Central memory CD4-positive, alpha-beta T cell (primary cell): Measurements from ENCODE around the gene AGR2.

Experiments used
- DNase-seq: peaks from one replicate; pipeline ENCODE4 v3.0.0; 2022

The AGR2 gene

GRCh38 chr7:16812542-16813231 lies 7.9 kb upstream of the AGR2 start:
- DNase-seq = no peak

DNA sequence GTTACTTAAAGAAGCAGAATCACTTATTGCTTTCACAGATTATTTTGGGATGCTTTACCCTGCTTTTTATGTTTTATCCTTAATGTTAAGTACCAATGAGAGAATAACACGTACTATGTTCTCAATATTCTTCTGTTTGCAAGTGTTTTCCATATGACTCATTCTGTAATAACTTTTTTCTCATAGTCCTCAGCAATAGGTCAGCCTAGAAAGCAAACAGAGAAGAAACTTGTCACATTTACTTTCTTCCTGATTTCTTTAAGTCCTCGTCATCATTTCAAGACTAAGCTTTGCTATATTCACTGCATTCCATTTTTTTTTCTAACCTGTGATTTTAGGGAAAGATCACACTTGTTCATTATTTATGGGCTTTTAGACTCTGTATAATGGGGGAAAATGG lies 6.8 kb upstream of the AGR2 start:
- DNase-seq = no peak

GRCh38 chr7:16810573-16810972 lies 5.8 kb upstream of the AGR2 start:
- DNase-seq = no peak

GRCh38 chr7:16810112-16810511 lies 5.3 kb upstream of the AGR2 start:
- no peak for DNase-seq

DNA sequence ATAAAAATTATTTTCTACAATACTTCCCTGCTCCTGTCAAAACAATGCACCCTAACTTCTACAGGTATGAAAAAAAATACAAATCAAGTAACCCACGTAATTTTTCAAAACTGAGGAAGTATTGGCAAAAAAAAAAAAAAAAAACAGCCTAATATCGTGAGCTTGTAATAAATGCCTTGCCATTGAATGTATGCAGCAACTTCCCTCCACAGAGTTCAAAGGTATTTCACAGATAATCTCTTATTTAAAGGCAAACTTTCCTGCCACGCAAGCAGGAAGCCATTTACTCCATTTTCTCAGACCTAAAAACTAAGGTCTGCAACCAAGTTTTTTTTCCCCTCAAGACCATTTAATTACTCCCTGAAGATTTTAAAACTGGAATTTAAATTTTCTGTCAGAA lies 642 bp upstream of the AGR2 start:
- no peak for DNase-seq

DNA sequence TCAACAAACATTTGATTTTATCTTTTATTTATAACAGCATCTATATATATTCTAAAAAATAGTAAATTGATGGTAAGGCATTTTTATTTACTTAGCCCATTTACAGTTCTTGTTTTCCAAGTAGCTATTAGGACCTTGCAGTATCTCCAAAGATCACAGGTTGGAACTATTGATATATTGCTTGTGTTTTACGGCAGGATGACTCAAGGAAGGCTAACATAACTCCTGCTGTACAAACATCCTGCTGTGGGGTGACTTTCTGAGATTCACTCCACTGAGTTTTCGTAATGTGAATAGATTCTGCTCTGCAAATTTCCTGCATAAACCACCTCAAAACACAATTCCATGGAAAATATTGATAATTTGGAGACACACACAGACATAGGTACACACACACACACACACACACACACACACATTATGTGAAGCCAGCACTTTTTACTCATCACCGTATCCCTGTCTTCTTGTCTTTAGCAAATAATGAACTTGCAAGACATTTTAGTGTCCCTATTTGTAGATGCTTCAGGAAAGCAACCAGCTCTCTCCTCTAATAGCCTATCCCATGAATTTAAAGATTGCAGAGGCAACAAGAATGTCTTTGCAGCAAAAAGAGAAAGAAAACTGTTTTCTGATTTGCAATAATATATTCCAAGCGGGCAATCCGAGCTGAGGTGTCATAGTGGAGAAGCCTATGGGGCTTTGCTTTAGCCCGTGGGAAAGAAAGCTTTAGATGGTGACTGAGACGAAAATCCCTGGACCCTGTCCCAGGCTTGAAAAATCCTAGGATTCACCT lies 722 bp downstream of the AGR2 start:
- no peak for DNase-seq

- DNase-seq = no peak
These were observed 1.7 kb downstream of the AGR2 start for GRCh38 chr7:16803125-16803524.

DNA sequence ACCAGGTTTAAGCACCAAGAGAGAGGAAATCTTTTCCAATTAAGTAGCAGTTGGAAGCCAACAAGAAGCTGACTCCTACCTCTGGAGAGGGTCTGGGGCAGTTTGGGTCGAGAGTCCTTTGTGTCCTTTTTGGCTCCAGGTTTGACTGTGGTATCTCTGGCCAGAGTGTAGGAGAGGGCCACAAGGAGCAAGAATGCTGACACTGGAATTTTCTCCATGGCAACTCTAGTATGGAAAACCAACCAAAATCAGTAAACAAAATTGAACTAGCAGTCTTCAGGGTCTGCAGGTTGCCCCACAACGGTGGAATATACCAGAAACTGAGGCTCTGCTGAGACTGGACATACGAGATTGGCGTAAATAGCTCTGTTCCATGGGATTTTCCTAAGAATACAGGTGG lies 3.2 kb downstream of the AGR2 start:
- DNase-seq = no peak

DNA sequence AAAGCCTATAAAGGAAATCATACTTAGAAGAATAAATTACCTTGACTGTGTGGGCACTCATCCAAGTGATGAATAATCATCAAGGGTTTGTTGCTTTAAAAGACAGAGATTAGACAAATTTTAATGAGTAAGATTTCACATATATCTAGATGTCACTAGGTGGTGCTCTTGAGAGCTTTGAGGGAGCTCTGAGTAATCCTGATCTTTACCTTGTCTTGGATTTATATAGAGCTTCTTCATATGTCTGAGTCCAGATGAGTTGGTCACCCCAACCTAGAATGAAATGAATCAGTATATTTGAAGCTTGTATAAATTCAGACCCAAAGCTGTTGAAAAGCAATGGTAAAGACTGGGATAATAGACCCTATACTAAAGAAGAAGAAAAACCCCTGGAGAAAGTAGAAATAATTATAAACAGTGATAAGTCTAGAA lies 3.7 kb downstream of the AGR2 start:
- DNase-seq = no peak

GRCh38 chr7:16795624-16796023 lies 9.2 kb downstream of the AGR2 start:
- no peak for DNase-seq

DNA sequence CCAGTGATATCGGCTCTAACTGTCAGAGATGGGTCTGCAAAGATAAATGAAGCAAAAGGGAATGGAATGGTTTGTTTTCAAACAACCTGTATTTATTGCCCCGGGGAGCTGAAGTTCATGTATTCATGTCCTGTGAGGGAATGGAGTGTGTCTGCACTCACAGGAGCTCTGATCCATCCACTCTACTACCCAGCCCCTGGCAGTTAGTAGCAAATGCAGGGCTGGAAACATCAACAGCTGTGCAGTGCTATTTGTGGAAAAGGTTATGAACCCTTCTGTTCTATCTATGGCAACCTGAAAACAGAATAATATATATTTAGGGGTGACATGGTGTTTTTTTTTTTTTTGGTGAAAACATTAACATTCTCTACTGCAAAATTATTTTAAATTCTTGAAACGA lies 9.8 kb downstream of the AGR2 start:
- no peak for DNase-seq

GRCh38 chr7:16791905-16792698 lies 12.7 kb downstream of the AGR2 start:
- no peak for DNase-seq

DNA sequence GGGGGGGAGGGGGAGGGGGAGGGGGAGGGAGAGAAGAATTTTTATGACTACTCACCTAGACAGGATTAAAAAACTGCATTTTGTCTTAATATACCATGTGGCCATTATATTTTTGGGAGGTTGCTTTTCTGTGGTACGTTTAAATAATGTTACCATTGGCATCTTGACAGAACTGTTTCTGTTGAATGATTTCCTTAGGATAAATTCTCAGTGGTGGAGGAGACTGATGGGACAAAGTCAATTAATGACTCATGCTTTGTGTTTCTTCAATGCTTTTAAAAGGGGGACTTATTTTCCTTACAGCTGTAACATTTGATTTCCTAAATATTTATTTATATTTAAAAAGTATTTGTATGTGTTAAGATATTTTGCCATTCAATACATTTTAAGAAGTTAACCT lies 13.7 kb downstream of the AGR2 start:
- DNase-seq = no peak

DNA sequence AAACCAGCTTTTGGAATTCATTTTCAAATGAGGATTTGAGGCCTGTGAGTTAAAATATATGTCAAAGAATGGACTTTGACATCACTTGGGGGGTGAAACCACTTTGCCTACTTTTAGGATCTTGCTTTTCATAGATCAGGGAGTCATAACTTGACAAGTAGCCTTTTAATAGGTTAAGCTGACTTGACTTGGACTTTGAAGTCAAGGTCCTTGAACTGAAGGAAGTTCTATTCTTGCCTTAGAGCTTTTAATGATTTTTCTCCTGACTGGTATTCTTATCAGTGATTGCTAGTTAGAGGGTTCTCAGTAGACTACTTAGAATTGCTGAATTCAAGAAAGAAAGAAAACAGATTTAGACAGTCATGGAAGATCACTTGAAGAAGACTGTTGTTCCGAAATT lies 17.7 kb downstream of the AGR2 start:
- no peak for DNase-seq

DNA sequence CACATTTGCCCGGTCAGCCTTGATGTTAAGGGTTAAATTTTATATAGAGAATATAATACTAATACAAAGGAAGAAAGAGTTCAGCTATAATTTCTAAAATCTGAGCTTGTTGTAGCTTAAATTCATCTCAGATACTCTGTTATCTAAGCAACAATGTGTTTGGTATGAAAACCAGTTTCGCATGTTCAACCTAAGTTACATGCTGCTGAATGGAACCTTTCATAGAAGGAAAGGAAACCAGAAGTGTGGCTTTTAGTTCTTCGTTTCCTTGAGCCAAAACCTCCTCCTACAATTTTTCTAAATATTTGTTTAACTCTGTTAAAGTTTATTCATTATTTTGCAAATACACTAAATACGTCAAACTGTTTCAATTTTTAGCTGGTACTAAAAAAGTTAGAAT lies 18.5 kb downstream of the AGR2 start:
- DNase-seq = no peak

DNA sequence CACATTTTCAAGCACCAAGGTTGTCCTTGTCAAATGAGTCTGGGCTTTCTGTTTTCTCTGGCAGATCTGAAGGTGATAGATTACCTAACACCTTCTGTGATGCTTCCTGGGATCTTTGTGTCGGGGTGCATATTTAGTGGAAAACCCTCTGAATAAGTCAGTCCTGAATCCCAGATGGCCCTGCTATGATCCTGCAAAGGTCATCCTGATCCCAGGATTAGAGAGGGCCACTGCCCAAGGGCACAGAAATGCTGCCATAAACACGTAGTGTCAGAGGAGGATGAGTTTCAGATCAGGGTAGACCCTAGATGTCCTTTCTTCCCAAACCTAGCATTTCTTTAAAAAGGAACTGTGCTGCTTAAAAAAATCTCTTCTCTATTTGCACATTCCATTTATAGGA lies 19.0 kb downstream of the AGR2 start:
- no peak for DNase-seq

DNA sequence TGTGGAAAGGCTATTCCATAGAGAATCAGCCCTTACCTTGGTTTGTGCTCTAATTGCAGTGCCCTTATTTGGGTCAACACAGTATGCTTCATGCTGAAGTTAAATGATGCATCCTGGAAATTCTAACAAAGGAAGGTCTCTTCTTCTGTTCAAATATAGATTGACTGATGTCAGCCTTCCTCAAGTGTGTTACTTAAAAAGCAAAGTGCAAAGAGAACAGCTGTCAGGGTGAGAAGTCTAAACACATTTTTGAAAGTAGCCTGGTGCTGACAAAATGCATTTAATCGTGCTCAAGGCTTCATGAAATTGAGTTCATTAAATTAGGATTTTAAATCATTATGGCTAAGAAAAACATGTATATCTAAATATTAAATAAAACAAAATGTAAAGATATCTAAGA lies 19.5 kb downstream of the AGR2 start:
- DNase-seq = no peak

- DNase-seq = no peak
These were observed 24.2 kb downstream of the AGR2 start for GRCh38 chr7:16780596-16780995.

- DNase-seq = no peak
These were observed 25.7 kb downstream of the AGR2 start for GRCh38 chr7:16779051-16779450.

- no peak for DNase-seq
These were observed 26.3 kb downstream of the AGR2 start for GRCh38 chr7:16778476-16778875.

GRCh38 chr7:16776053-16776452 lies 28.7 kb downstream of the AGR2 start:
- no peak for DNase-seq

DNA sequence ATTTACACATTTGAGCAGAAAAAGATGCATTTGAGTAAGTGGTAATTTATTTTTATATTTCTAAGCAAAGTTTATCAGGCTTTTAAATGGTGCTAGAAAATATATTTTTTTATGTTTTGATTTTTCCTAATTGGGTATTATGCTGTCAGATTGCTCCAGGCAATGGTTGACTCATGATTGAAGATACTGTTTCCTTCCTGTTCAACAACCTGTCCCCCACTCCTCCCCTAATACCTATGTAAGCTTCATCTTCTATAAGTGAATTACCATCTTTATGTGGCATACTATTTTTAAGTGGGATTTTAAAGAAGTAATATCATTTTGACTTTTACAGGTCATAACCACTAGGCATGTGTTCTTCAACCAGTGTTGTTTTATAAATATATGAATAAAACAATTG lies 29.8 kb downstream of the AGR2 start:
- no peak for DNase-seq

DNA sequence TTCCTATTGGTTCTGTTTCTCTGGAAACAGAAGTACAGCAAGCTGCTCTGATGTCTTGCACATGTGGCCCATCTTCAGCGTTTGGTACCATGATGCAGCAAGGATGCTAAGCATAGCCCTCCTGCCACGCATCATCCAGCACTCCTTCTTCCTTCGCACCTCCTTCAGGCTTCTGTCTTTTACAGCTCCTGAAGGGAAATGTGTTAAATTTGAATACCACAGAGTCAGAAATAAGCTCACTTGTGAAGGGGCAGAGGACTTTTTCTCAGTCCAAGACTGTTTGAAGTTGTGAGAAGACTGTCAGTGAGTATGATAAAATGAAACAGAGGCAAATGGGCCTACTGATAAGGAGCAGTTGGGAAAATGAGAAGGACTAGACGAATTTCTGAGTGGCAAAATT lies 30.5 kb downstream of the AGR2 start:
- DNase-seq = no peak

DNA sequence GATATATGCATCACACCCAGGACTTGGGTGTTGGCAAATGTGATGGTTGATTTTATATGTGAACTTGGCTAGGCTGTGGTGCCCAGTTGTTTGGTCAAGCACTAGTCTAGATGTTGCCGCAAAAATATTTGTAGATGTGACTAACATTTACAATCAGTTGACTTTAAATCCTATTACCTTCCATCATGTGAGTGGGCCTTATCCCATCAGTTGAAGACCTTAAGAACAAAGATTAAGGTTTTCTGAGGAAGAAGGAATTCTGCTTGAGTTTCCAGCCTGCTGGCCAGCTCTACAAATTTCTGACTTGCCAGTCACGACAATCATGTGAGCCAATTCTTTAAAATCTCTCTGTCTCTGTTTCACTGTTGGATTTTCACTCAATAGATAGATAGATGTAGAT lies 30.9 kb downstream of the AGR2 start:
- DNase-seq = no peak
